Measurements from ENCODE around the gene NUDT19.

The NUDT19 gene

GRCh38 chr19:32652894-32653598, 38.6 kb upstream of the NUDT19 start:
- no peak for TF ChIP-seq CTCF (IDR thresholded peaks at IDR 0.05)

GRCh38 chr19:32653599-32653915, 38.1 kb upstream of the NUDT19 start:
- no peak for TF ChIP-seq CTCF (IDR thresholded peaks at IDR 0.05)

- TF ChIP-seq CTCF (IDR thresholded peaks at IDR 0.05): no peak
Observed at GRCh38 chr19:32658075-32658474, 33.5 kb upstream of the NUDT19 start.

- TF ChIP-seq CTCF (IDR thresholded peaks at IDR 0.05): no peak
Observed at GRCh38 chr19:32658527-32658926, 33.1 kb upstream of the NUDT19 start.

GRCh38 chr19:32661318-32661717, 30.3 kb upstream of the NUDT19 start:
- no peak for TF ChIP-seq CTCF (IDR thresholded peaks at IDR 0.05)

- no peak for TF ChIP-seq CTCF (IDR thresholded peaks at IDR 0.05)
Observed at GRCh38 chr19:32662186-32662585, 29.4 kb upstream of the NUDT19 start.

- TF ChIP-seq CTCF (IDR thresholded peaks at IDR 0.05): no peak
Observed at GRCh38 chr19:32666084-32666483, 25.5 kb upstream of the NUDT19 start.

- TF ChIP-seq CTCF (IDR thresholded peaks at IDR 0.05): no peak
Observed at GRCh38 chr19:32669310-32669709, 22.3 kb upstream of the NUDT19 start.
